GM21786 (cell line): Measurements from ENCODE around the gene SLC35E4.
"Not testable (repeated sequence)": the region's sequence is repeated elsewhere in the genome, so short reads cannot be mapped to it uniquely, and the experiment has no call there.

ENCODE experiments used
- ATAC-seq: cut with Tn5 transposase; IDR thresholded peaks from one replicate; pipeline ENCODE4 v1.9.1; 2021; ENCODE audit not compliant: unreplicated experiment

SLC35E4 gene

GRCh38 chr22:30611197-30611596 is 24.4 kb upstream of the SLC35E4 start:
- no peak for ATAC-seq

GRCh38 chr22:30612789-30613188 is 22.8 kb upstream of the SLC35E4 start:
- no peak for ATAC-seq

- no peak for ATAC-seq
Observed at GRCh38 chr22:30614268-30614667, 21.3 kb upstream of the SLC35E4 start.

- no peak for ATAC-seq
Observed at GRCh38 chr22:30614879-30615278, 20.7 kb upstream of the SLC35E4 start.

- no peak for ATAC-seq
Observed at GRCh38 chr22:30615543-30615954, 20.0 kb upstream of the SLC35E4 start.

GRCh38 chr22:30617819-30618218 is 17.8 kb upstream of the SLC35E4 start:
- no peak for ATAC-seq

- not testable (repeated sequence) for ATAC-seq
Observed at GRCh38 chr22:30619909-30620308, 15.7 kb upstream of the SLC35E4 start.

- ATAC-seq: no peak
Observed at GRCh38 chr22:30626413-30626812, 9.2 kb upstream of the SLC35E4 start.

GRCh38 chr22:30627471-30627870 is 8.1 kb upstream of the SLC35E4 start:
- ATAC-seq: no peak

GRCh38 chr22:30628491-30628890 is 7.1 kb upstream of the SLC35E4 start:
- no peak for ATAC-seq

GRCh38 chr22:30631469-30631868 is 4.1 kb upstream of the SLC35E4 start:
- not testable (repeated sequence) for ATAC-seq

GRCh38 chr22:30634471-30635233 is 929 bp upstream of the SLC35E4 start:
- peak; percentile 39 for ATAC-seq

- ATAC-seq: no peak
Observed at GRCh38 chr22:30636226-30637077, 871 bp downstream of the SLC35E4 start.

GRCh38 chr22:30637701-30638114 is 2.1 kb downstream of the SLC35E4 start:
- no peak for ATAC-seq

- ATAC-seq: no peak
Observed at GRCh38 chr22:30640361-30640760, 4.8 kb downstream of the SLC35E4 start.

GRCh38 chr22:30640839-30641430 is 5.4 kb downstream of the SLC35E4 start:
- ATAC-seq: no peak

- ATAC-seq: no peak
Observed at GRCh38 chr22:30643055-30643875, 7.7 kb downstream of the SLC35E4 start.

- ATAC-seq: no peak
Observed at GRCh38 chr22:30646518-30647160, 11.1 kb downstream of the SLC35E4 start.

- no peak for ATAC-seq
Observed at GRCh38 chr22:30647536-30647935, 12.0 kb downstream of the SLC35E4 start.

GRCh38 chr22:30648825-30649224 is 13.2 kb downstream of the SLC35E4 start:
- ATAC-seq: no peak
